HG02852 (cell line): Measurements from ENCODE around the gene FBXO15.
A peak's percentile ranks its signal among the peaks of the same experiment; 100 is the strongest.

ENCODE experiments used
- ATAC-seq: cut with Tn5 transposase; IDR thresholded peaks from one replicate; pipeline ENCODE4 v1.9.1; 2021; ENCODE audit warnings: mild to moderate bottlenecking, moderate library complexity; ENCODE audit not compliant: unreplicated experiment

Gene FBXO15

DNA sequence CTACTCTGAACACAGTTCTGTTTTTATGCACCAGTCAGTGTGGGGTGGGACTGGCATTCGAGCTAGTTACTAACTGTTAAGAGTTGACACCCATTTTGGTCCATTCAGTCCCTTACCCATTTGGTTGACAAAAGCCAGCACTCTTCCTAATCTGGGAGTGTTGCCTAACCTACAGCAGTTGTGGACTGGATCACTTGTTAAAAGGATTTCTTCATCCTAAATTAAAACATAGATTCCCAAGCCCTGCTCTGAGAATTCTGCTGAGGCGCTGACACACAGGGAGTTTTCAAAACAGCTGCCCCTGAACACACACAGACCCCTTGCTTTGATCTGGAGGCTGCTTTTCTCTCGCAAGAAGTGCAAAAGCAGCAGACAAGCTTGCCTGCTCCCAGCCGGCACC is 7.1 kb upstream of the FBXO15 start:
- ATAC-seq: no peak

DNA sequence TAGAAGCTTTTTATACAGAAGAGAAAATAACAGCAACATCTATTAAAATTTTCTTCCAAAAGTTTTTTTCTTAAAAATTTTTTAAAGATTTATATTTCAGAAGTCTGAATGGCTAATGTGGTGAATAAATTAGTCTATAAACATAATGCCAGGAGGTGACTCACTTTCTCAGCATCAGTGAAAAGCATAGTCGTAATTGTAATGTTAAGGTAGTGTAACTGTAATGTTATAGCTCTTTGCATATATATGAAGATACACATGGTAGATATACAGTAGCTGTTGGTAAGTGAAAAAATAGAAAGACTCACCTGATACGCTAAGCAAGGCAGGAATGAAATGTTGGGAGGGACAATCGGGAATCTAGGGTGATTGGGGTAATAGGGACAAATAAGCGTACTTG is 6.2 kb upstream of the FBXO15 start:
- ATAC-seq: no peak

DNA sequence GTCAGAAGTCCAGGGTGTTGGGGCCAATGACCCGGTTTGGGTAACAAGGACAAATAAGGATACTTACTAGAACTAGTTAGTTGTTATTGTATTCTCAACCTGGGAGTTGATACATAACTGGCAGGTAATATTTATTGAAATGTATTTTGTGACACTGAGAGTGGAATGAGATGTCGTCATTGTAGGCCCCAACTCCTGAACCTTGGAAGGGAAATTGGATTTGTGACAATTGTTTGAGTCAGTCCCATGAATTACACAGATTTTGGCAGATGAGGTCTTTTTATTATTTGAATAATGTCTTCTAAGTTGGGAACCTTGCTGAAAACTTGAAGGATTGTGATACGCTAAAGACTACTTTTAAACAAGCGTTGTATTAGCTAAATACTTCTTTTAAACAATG is 5.7 kb upstream of the FBXO15 start:
- no peak for ATAC-seq

- ATAC-seq: no peak
These were observed 5.2 kb upstream of the FBXO15 start for GRCh38 chr18:74152857-74153256.

- no peak for ATAC-seq
These were observed 4.6 kb upstream of the FBXO15 start for GRCh38 chr18:74152270-74152669.

DNA sequence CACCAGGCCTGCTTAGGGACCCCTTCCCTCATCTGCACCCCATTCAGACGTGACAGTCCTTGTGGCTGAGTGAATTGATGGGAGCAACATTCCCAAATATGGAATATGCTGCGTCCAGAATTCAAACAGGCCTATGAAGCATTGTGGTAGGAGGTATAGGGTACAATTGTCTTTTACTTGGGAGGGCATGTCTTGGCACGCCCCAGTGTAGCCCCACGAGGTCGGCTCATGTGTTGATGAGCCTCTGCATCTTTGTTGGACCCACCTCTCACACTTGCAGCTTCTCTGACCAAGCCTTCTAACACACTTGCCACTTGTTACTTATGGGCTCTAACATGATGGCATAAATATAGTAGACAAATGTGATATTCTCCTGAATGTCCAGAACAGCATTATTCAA is 2.2 kb upstream of the FBXO15 start:
- ATAC-seq: no peak

- ATAC-seq: peak; percentile 13
These were observed 973 bp upstream of the FBXO15 start for GRCh38 chr18:74148543-74149070.

GRCh38 chr18:74147491-74147778 is 199 bp downstream of the FBXO15 start:
- no peak for ATAC-seq

- no peak for ATAC-seq
These were observed 878 bp downstream of the FBXO15 start for GRCh38 chr18:74146756-74147155.

DNA sequence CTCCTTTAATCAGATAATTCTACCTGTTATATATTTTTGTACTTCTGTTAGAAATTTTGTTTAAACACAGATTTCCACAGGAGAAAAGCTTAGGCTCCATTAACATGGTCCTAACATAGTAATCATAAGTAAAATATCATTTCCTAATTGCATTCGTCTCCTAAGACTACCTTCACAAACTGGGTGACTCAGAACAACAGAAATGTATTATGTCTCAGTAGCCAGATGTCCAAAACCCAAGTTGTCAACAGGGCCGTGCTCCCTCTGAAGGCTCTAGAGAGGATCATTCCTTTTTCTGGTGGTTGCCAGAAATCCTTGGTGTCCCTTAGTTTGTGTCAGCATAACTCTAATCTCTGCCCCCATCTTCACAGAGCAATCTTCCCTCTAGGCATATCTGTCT is 5.4 kb downstream of the FBXO15 start:
- ATAC-seq: no peak

DNA sequence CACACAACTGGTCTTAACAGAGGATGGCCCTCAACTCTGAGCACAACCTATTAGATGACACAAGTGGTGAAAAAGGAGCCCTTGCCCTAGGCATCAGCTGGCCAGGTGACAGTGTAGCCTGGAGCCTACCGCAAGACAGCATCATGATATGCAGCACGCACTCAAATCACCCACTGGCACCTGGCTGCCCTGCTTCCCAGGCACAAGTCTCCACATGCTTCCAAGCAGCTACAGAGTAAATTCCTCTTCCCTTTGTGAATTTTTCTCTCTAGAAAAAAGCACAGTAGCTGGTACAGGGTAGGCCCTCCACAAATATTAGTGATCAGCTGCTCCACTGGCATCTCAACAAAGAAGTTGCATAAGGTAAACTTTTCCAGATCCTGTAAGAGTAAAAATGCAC is 6.0 kb downstream of the FBXO15 start:
- ATAC-seq: no peak

DNA sequence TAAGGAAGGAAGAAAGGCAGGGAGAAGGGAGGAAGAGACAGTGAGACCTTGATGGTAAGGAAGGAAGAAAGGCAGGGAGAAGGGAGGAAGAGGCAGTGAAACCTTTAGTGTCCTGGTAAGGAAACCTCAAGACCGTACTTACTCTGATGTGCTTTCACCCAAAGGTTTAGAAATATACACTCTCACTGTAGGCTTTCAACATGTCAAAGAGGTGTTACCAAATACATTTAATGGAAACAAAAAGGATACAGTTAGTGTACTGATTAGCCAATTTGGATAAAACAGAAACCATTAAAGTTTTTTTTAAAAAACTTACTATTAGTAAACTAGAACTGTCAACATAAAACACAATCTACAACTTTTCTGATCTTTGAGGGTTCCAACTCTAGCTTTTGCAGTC is 7.1 kb downstream of the FBXO15 start:
- ATAC-seq: no peak

- ATAC-seq: peak; percentile 71
These were observed 7.7 kb downstream of the FBXO15 start for GRCh38 chr18:74139888-74140287.

- peak; percentile 39 for ATAC-seq
These were observed 8.2 kb downstream of the FBXO15 start for GRCh38 chr18:74139411-74139810.

DNA sequence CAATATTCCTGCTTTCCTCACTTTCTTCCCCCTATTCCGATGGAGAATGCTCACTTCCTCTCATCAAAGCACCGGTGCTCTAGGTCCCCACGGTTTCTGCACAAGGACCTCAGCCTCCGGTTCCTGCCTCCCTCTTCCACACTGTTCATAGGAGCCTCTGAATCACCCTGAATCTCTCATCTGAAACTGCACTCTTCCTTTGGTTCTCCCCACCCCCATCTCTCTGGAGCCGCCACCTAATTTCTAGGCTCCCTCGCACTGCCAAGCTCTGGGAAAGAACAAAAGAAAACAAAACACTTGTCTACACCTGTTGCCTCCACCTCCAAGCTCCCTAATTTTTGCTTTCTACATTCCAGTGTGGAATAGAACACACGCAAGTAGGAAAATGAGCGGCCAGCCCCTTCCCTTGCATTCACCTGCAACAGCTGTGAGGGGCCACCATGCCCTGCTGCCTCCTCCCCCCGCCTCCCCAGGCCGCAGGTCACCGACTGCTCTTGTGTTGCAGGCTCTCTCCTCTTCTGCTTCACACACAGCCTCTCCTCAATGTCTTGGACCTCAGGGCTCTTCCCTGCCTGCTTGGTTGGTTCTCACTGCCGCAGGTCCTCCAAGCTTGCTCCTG is 9.6 kb downstream of the FBXO15 start:
- no peak for ATAC-seq

- no peak for ATAC-seq
These were observed 15.4 kb downstream of the FBXO15 start for GRCh38 chr18:74132201-74132600.

GRCh38 chr18:74131124-74131523 is 16.5 kb downstream of the FBXO15 start:
- no peak for ATAC-seq

- no peak for ATAC-seq
These were observed 19.5 kb downstream of the FBXO15 start for GRCh38 chr18:74128159-74128558.

DNA sequence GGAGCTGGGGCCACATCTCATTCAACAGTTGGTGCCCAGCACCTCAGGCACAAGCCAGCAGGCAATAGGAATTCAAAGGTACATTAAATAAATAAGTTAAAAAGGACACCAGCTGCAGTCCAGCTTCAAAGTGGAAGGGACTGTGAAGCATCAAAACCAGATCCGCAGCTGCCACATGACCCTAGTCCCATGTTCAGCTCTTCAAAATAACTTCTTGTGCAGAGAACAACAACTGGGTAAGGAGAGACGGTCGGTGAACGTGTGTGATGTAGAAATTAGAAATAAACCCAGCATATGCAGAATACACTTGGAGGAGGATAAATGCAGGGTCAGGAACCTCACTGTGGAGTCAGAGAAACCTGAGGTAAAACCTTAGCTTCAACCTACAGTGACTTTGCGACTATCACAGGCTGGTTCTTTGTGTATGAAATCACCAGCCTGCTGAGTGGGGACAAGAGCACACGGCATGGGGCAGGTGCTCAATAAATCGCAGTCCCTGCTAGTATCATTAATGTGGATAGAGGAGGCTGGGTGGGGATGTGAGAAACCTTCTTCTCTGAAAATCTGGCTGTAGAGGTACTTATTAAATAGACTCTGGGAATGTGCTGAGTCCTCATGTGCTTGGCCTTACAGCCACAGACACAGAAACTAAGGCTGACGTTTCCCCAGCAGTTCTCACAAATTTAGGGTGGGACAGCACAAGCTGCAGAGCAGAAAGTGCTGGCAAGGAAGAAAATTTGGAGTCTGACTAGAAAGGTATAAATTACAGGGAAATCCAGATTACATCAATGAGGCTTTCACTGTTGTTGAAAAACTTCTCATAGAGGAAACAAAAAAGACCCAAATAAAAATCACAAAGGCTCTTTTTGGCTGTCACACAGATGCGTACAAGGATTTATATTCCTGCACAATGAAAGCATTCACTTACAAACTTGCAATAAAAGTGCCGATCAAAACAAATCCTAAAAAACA is 20.7 kb downstream of the FBXO15 start:
- no peak for ATAC-seq

GRCh38 chr18:74124642-74125041 is 23.0 kb downstream of the FBXO15 start:
- no peak for ATAC-seq

DNA sequence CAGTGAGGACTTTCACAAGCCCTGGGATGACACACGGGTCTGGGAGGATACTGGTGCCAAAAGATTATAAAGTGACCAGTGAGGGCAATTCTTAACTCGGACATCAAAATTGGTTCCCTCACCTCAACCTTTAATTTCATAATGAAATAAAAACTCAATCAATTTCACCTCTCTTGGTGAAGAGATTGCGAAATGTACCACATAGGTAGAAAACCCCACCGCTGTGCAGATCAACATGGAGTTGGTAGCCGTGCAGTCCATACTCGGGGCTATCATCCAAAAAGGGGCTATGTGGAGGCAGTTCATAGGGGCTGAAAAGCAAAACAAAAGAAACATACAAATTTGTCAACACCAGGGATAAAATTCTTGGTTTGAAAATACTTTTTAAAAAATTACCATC is 24.4 kb downstream of the FBXO15 start:
- ATAC-seq: no peak
